HepG2 (cell line): ENCODE measurements around the gene RUNX3.

Source experiments
- CCAR2 ChIP-seq: fragments of 200-400 bp; formaldehyde crosslinking; optimal IDR thresholded peaks from 2 replicates; pipeline ENCODE3; 2018; ENCODE audit warnings: low read depth, mild to moderate bottlenecking, low read length, moderate library complexity
- CTCF ChIP-seq: sonication (generic); formaldehyde crosslinking; IDR thresholded peaks from 2 replicates; pipeline ENCODE4 v1.5.0; 2020; ENCODE audit warnings: mild to moderate bottlenecking, missing genetic modification reagents, moderate library complexity
- MTA1 ChIP-seq: sonication (generic); formaldehyde crosslinking; IDR thresholded peaks from 2 replicates; pipeline ENCODE4 v1.4.0; 2020; ENCODE audit warnings: missing genetic modification reagents, mild to moderate bottlenecking, borderline replicate concordance
- MXI1 ChIP-seq: IDR thresholded peaks from 3 replicates; pipeline ENCODE4 v1.6.1; 2012; ENCODE audit warnings: low read depth, low read length, inconsistent platforms, borderline replicate concordance
- NFE2L2 ChIP-seq: fragments of 150-350 bp; IDR thresholded peaks from 2 replicates; pipeline ENCODE4 v1.6.1; 2014; ENCODE audit warnings: low read length
- POLR2A ChIP-seq, 2 experiments: IDR thresholded peaks; 2 replicates each; pipeline ENCODE4 v1.6.1; 2011; ENCODE audit warnings: low read depth in 2 of 2, low read length in 2 of 2, mild to moderate bottlenecking in 1 of 2, moderate library complexity in 1 of 2; ENCODE audit not compliant: insufficient read depth in 1 of 2
- SIN3A ChIP-seq: IDR thresholded peaks from 2 replicates; pipeline ENCODE4 v1.6.1; 2011; ENCODE audit warnings: low read depth, mild to moderate bottlenecking, control low read depth, low read length, borderline replicate concordance
- ZNF317 ChIP-seq: sonication (generic); formaldehyde crosslinking; IDR thresholded peaks from 2 replicates; pipeline ENCODE4 v1.5.0; 2020; ENCODE audit warnings: mild to moderate bottlenecking, missing genetic modification reagents

- TF ChIP-seq NFE2L2 = no peak
- TF ChIP-seq ZNF317 (CRISPR knock-in tag) = no peak
- TF ChIP-seq CTCF = no peak
- no peak for TF ChIP-seq SIN3A
- TF ChIP-seq MXI1 = no peak
- TF ChIP-seq CCAR2 = no peak
- TF ChIP-seq MTA1 = no peak
- TF ChIP-seq POLR2A (IDR thresholded peaks at IDR 0.05; ENCODE audit: insufficient read depth in 1 of 2, low read depth in 2 of 2, low read length in 2 of 2) = no peak
These were observed 1.2 kb downstream of the RUNX3 start for GRCh38 chr1:24928689-24929397.
